PC-9 (cell line): ENCODE data around the gene PTPN18. TPM values are rescaled to one million over a fixed set of nuclear protein-coding genes. Genes with fewer than 3 reads are reported as not detected.

Experiments
- BruUV-seq: library from RNA; stranded (reverse); fragments of 400-500 nt; replicated peaks from 2 replicates; lab custom pipeline; 2021; lab: Mats Ljungman, UMichigan
- CTCF ChIA-PET: fragments of 300-600 bp; sonication (Branson Sonifier 250); formaldehyde crosslinking; loops from one replicate; lab custom pipeline; 2022; ENCODE audit warnings: antibody characterized with exemption; lab: Charles Lee
- POLR2A ChIA-PET: fragments of 300-600 bp; sonication (Branson Sonifier 250); formaldehyde crosslinking; loops from one replicate; lab custom pipeline; 2022; ENCODE audit warnings: antibody characterized with exemption; ENCODE audit not compliant: unreplicated experiment; lab: Charles Lee
- DNase-seq, 2 experiments: peaks; one replicate each; pipeline versions ENCODE4 v3.0.0 to v3.0.0-alpha.2; 2015 to 2022; ENCODE audit warnings: mixed read lengths in 1 of 2
- H2AFZ ChIP-seq: fragments of 200-600 bp; sonication (generic); 2 replicates; pipeline ENCODE4 v1.8.1; 2017; ENCODE audit warnings: antibody characterized with exemption
- H3F3A ChIP-seq: fragments of 200-600 bp; sonication (generic); 2 replicates; pipeline ENCODE4 v1.8.1; 2017; ENCODE audit warnings: antibody characterized with exemption, mild to moderate bottlenecking, low read depth; ENCODE audit not compliant: insufficient read depth
- H3K27ac ChIP-seq: fragments of 200-600 bp; sonication (generic); 2 replicates; pipeline ENCODE4 v1.6.1; 2016; ENCODE audit warnings: mixed run types
- H3K27me3 ChIP-seq: fragments of 200-600 bp; sonication (generic); 2 replicates; pipeline ENCODE4 v1.6.1; 2016; ENCODE audit warnings: low read depth, mixed run types; ENCODE audit not compliant: insufficient read depth
- H3K36me3 ChIP-seq: fragments of 200-600 bp; sonication (generic); 2 replicates; pipeline ENCODE4 v1.6.1; 2016; ENCODE audit warnings: low read depth, mixed run types
- H3K4me1 ChIP-seq: fragments of 200-600 bp; sonication (generic); replicated peaks from 2 replicates; pipeline ENCODE4 v1.6.1; 2016; ENCODE audit warnings: mixed run types; ENCODE audit not compliant: insufficient read depth
- H3K4me2 ChIP-seq: fragments of 200-600 bp; sonication (generic); 2 replicates; pipeline ENCODE4 v1.6.1; 2017; ENCODE audit warnings: mixed run types
- H3K4me3 ChIP-seq: fragments of 200-600 bp; sonication (generic); 2 replicates; pipeline ENCODE4 v1.6.1; 2016; ENCODE audit warnings: mixed run types
- H3K79me2 ChIP-seq: fragments of 200-600 bp; sonication (generic); 2 replicates; pipeline ENCODE4 v1.6.1; 2017; ENCODE audit warnings: low read depth, mixed run types
- H3K9me2 ChIP-seq: fragments of 200-600 bp; sonication (generic); 2 replicates; pipeline ENCODE4 v1.8.1; 2017; ENCODE audit warnings: mild to moderate bottlenecking; ENCODE audit not compliant: insufficient read depth
- H3K9me3 ChIP-seq: fragments of 200-600 bp; sonication (generic); 2 replicates; pipeline ENCODE4 v1.8.1; 2016; ENCODE audit warnings: low read depth; ENCODE audit not compliant: insufficient read depth
- H4K20me1 ChIP-seq: fragments of 200-600 bp; sonication (generic); 2 replicates; pipeline ENCODE4 v1.8.1; 2017; ENCODE audit not compliant: insufficient read depth
- EZH2 ChIP-seq: fragments of 200-600 bp; sonication (generic); IDR thresholded peaks from 2 replicates; pipeline ENCODE4 v1.8.0; 2017; ENCODE audit warnings: antibody characterized with exemption, low read depth
- intact Hi-C: fragments of 100-400 bp; cut with micrococcal nuclease; formaldehyde crosslinking; loops from one replicate; pipeline ENCODE4 v1.10.0; 2022; ENCODE audit not compliant: unreplicated experiment
- total RNA-seq: library from RNA; stranded (reverse); gene quantifications from 2 replicates; pipeline ENCODE4 v1.2.3, GENCODE V29; 2021
- TF ChIP-seq, protein P1 (sequence below): fragments of 200-600 bp; sonication (generic); conservative IDR thresholded peaks from 2 replicates; pipeline ENCODE4 v1.6.1; 2017; ENCODE audit warnings: mixed run types, antibody characterized with exemption, mild to moderate bottlenecking, moderate library complexity

The PTPN18 gene
- total RNA-seq, 1 experiment from 2014 or later, result 55.9 TPM

GRCh38 chr2:130334026-130334425 lies 21.8 kb upstream of the PTPN18 start:
- Histone ChIP-seq H3K4me2 (no peak overlapping the region), H3K27me3 (peaks cover 21% of the 10 kb centered on the region), H3K79me2 (no peaks in the 10 kb centered on the region), H3K36me3 (no peaks in the 10 kb centered on the region), H2AFZ (no peak overlapping the region), H3K4me1 (peaks cover 13% of the 10 kb centered on the region), H4K20me1 (no peaks in the 10 kb centered on the region), H3K9me3 (no peaks in the 10 kb centered on the region), H3K4me3 (no peak overlapping the region), H3K9me2 (no peaks in the 10 kb centered on the region), H3K27ac (no peak overlapping the region), H3F3A (peaks cover 11% of the 10 kb centered on the region; the same call in 1 of the 2 replicates)
- no peak for DNase-seq
- POLR2A ChIA-PET, result no interaction called here
- no TSS peak for BruUV-seq
- CTCF ChIA-PET, result no interaction called here
- intact Hi-C loops, result no loop called here
- TF ChIP-seq EZH2, result no peak
- TF ChIP-seq, protein P1, sequence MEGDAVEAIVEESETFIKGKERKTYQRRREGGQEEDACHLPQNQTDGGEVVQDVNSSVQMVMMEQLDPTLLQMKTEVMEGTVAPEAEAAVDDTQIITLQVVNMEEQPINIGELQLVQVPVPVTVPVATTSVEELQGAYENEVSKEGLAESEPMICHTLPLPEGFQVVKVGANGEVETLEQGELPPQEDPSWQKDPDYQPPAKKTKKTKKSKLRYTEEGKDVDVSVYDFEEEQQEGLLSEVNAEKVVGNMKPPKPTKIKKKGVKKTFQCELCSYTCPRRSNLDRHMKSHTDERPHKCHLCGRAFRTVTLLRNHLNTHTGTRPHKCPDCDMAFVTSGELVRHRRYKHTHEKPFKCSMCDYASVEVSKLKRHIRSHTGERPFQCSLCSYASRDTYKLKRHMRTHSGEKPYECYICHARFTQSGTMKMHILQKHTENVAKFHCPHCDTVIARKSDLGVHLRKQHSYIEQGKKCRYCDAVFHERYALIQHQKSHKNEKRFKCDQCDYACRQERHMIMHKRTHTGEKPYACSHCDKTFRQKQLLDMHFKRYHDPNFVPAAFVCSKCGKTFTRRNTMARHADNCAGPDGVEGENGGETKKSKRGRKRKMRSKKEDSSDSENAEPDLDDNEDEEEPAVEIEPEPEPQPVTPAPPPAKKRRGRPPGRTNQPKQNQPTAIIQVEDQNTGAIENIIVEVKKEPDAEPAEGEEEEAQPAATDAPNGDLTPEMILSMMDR, result no peak

- Histone ChIP-seq H3K4me2 (no peak overlapping the region), H3F3A (peaks cover 11% of the 10 kb centered on the region; the same call in 1 of the 2 replicates), H3K9me2 (no peaks in the 10 kb centered on the region), H4K20me1 (no peaks in the 10 kb centered on the region), H3K27ac (no peak overlapping the region), H3K79me2 (no peaks in the 10 kb centered on the region), H3K36me3 (no peaks in the 10 kb centered on the region), H2AFZ (no peak overlapping the region), H3K27me3 (peaks cover 9% of the 10 kb centered on the region; the same call in 1 of the 2 replicates), H3K4me3 (no peak overlapping the region), H3K4me1 (peaks cover 13% of the 10 kb centered on the region), H3K9me3 (no peaks in the 10 kb centered on the region)
- ChIA-PET POLR2A (no interaction called here), CTCF (no interaction called here)
- intact Hi-C loops, result no loop called here
- no TSS peak for BruUV-seq
- TF ChIP-seq EZH2, result no peak
- TF ChIP-seq, protein P1, result no peak
- DNase-seq, result no peak
These were observed 20.6 kb upstream of the PTPN18 start for GRCh38 chr2:130335226-130335625.

- H3K36me3 ChIP-seq, result no peaks in the 10 kb centered on the region
- intact Hi-C loops, result loop anchor here (2.0 kb wide), 1 partner anchor 84 kb away; no protein-coding TSS in a partner anchor
- 0 out of 2 replicates have a peak, but pooled peaks cover under 1% of the 10 kb centered on the region for H3K27me3 ChIP-seq
- peak overlapping the region; percentile 81 for H3K4me2 ChIP-seq
- H3F3A ChIP-seq, result peaks cover 11% of the 10 kb centered on the region; the same call in 1 of the 2 replicates
- TF ChIP-seq EZH2, result no peak
- TF ChIP-seq, protein P1, result no peak
- no TSS peak for BruUV-seq
- peak overlapping the region; percentile 64; the same call in 1 of the 2 replicates for H3K4me3 ChIP-seq
- CTCF ChIA-PET, result no interaction called here
- no peaks in the 10 kb centered on the region for H3K9me3 ChIP-seq
- no peaks in the 10 kb centered on the region for H3K9me2 ChIP-seq
- H2AFZ ChIP-seq, result no peak overlapping the region
- H3K79me2 ChIP-seq, result no peaks in the 10 kb centered on the region
- H3K27ac ChIP-seq, result no peak overlapping the region
- no peaks in the 10 kb centered on the region for H4K20me1 ChIP-seq
- DNase-seq, result no peak
- H3K4me1 ChIP-seq, result peaks cover 18% of the 10 kb centered on the region
- POLR2A ChIA-PET, result no interaction called here
These were observed 19.5 kb upstream of the PTPN18 start for GRCh38 chr2:130336150-130336876.
